ENCODE measurements around the gene SERPINB13.

Gene SERPINB13

DNA sequence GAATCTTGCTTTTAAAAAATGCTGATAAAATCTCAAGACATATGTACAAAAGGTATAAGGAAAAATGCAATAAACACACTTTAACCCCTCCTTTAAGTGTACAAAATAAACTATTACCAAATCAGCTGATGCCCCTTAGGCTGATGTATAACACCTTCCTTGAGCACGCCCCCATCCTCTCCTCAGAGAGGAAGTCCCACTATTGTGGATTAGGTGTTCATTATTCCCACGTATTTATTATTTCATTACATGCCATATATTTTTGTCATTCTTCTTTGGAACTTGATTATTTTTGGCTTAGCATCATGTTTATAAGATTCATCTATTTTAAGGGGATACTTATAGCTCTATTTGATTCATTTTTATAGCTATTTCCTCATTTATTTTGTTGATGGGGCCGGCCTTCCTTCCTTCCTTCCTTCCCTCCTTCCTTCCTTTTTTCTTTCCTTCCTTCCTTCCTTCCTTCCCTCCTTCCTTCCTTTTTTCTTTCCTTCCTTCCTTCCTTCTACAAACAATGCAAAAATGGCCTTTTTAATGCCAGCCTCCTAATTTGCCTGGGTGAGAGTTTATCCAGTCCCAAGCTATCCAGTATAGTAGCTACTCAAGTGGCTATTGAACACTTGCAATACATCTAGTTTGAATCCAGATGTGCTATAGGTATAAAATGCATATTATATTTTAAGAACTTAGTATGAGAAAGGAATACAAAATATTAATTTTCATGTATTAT, 4.0 kb downstream of the SERPINB13 start:
- H3K27me3 Mint-ChIP-seq (ENCODE audit: low read depth), result no peaks in the 10 kb centered on the region
- TF ChIP-seq, protein P1, sequence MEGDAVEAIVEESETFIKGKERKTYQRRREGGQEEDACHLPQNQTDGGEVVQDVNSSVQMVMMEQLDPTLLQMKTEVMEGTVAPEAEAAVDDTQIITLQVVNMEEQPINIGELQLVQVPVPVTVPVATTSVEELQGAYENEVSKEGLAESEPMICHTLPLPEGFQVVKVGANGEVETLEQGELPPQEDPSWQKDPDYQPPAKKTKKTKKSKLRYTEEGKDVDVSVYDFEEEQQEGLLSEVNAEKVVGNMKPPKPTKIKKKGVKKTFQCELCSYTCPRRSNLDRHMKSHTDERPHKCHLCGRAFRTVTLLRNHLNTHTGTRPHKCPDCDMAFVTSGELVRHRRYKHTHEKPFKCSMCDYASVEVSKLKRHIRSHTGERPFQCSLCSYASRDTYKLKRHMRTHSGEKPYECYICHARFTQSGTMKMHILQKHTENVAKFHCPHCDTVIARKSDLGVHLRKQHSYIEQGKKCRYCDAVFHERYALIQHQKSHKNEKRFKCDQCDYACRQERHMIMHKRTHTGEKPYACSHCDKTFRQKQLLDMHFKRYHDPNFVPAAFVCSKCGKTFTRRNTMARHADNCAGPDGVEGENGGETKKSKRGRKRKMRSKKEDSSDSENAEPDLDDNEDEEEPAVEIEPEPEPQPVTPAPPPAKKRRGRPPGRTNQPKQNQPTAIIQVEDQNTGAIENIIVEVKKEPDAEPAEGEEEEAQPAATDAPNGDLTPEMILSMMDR (IDR thresholded peaks at IDR 0.05; ENCODE audit: unreplicated experiment in 3 of 3), result no peak
- H3K9me3 Mint-ChIP-seq, result no peaks in the 10 kb centered on the region
- H3K27ac Mint-ChIP-seq, result no peak overlapping the region
- H3K4me3 Mint-ChIP-seq, result no peak overlapping the region
- H3K36me3 Mint-ChIP-seq (ENCODE audit: low read depth), result no peaks in the 10 kb centered on the region
- H3K4me1 Mint-ChIP-seq, result no peaks in the 10 kb centered on the region

GRCh38 chr18:63591725-63592124, 4.6 kb downstream of the SERPINB13 start:
- Mint-ChIP-seq H3K4me1 (no peaks in the 10 kb centered on the region), H3K36me3 (ENCODE audit: low read depth) (no peaks in the 10 kb centered on the region), H3K27me3 (ENCODE audit: low read depth) (no peaks in the 10 kb centered on the region), H3K9me3 (no peaks in the 10 kb centered on the region), H3K4me3 (no peak overlapping the region), H3K27ac (no peak overlapping the region)
- TF ChIP-seq, protein P1 (IDR thresholded peaks at IDR 0.05; ENCODE audit: unreplicated experiment in 3 of 3), result no peak

- Mint-ChIP-seq H3K27ac (no peak overlapping the region), H3K4me1 (no peaks in the 10 kb centered on the region), H3K36me3 (ENCODE audit: low read depth) (no peaks in the 10 kb centered on the region), H3K27me3 (ENCODE audit: low read depth) (no peaks in the 10 kb centered on the region), H3K4me3 (no peak overlapping the region), H3K9me3 (no peaks in the 10 kb centered on the region)
- TF ChIP-seq, protein P1 (IDR thresholded peaks at IDR 0.05; ENCODE audit: unreplicated experiment in 3 of 3), result no peak
Observed at GRCh38 chr18:63592471-63592870, 5.3 kb downstream of the SERPINB13 start.

DNA sequence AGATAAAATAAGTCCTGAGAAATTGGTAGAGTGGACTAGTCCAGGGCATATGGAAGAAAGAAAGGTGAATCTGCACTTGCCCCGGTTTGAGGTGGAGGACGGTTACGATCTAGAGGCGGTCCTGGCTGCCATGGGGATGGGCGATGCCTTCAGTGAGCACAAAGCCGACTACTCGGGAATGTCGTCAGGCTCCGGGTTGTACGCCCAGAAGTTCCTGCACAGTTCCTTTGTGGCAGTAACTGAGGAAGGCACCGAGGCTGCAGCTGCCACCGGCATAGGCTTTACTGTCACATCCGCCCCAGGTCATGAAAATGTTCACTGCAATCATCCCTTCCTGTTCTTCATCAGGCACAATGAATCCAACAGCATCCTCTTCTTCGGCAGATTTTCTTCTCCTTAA, 9.8 kb downstream of the SERPINB13 start:
- Mint-ChIP-seq H3K27me3 (ENCODE audit: low read depth) (no peaks in the 10 kb centered on the region), H3K36me3 (ENCODE audit: low read depth) (no peaks in the 10 kb centered on the region), H3K27ac (no peak overlapping the region), H3K4me1 (no peaks in the 10 kb centered on the region), H3K4me3 (no peak overlapping the region), H3K9me3 (no peaks in the 10 kb centered on the region)
- TF ChIP-seq, protein P1 (IDR thresholded peaks at IDR 0.05; ENCODE audit: unreplicated experiment in 3 of 3), result no peak

DNA sequence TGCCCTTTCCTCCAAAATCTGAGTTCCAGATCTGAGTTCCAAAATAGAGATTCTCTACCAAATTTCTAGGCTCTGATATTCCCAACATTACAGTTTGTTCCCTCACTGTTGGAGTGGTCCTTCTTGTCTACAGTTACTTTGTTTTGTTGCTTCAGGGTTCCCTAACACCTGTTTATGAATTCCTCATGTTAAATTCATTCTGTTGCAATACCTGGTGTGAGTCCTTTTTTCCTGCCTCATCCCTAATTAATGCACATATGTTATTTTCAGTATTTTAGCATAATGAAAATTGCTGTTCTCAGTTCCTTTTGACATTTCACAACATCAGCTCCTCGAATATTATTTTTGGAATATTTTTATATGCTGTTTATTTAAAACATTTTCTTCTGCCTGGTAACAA, 16.2 kb downstream of the SERPINB13 start:
- no peaks in the 10 kb centered on the region for H3K36me3 Mint-ChIP-seq (ENCODE audit: low read depth)
- no peak overlapping the region for H3K4me3 Mint-ChIP-seq
- H3K4me1 Mint-ChIP-seq, result no peaks in the 10 kb centered on the region
- H3K27me3 Mint-ChIP-seq (ENCODE audit: low read depth), result peaks cover 4% of the 10 kb centered on the region
- H3K9me3 Mint-ChIP-seq, result no peaks in the 10 kb centered on the region
- TF ChIP-seq, protein P1 (IDR thresholded peaks at IDR 0.05; ENCODE audit: unreplicated experiment in 3 of 3), result no peak
- H3K27ac Mint-ChIP-seq, result no peak overlapping the region

DNA sequence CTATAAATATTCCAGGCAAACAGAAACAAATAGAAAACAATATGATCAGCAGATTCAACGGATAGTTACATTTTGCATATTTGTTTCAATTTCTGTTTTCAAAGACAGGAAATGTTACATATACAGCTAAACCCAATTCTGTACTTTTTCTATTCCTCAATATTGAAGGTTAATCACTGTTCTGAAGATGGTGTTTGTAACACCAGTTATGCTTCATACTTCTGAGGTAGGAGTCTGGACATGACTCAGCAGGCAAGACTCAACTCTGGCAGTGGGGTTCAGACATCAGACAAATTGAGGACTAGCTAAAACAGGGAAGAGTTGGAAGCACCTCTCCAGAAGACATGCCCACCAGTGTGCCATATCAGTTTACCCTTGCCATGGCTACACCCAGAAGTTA, 16.6 kb downstream of the SERPINB13 start:
- Mint-ChIP-seq H3K4me3 (no peak overlapping the region), H3K36me3 (ENCODE audit: low read depth) (no peaks in the 10 kb centered on the region), H3K9me3 (no peaks in the 10 kb centered on the region), H3K27ac (no peak overlapping the region), H3K4me1 (no peaks in the 10 kb centered on the region), H3K27me3 (ENCODE audit: low read depth) (peaks cover 4% of the 10 kb centered on the region)
- TF ChIP-seq, protein P1 (IDR thresholded peaks at IDR 0.05; ENCODE audit: unreplicated experiment in 3 of 3), result no peak
